AML-193 (cell line): Measurements from ENCODE around the gene TPSG1.
"Not testable (repeated sequence)": the region's sequence is repeated elsewhere in the genome, so short reads cannot be mapped to it uniquely, and the experiment has no call there.

Experiments used
- DNase-seq, 2 experiments: peaks; one replicate each; lab custom pipeline; 2025; lab: John Stamatoyannopoulos, UW

The TPSG1 gene

GRCh38 chr16:1194665-1195392, 30.2 kb downstream of the TPSG1 start:
- no peak for DNase-seq

- no peak for DNase-seq
These were observed 31.1 kb downstream of the TPSG1 start for GRCh38 chr16:1193825-1194581.

- no peak for DNase-seq
These were observed 31.8 kb downstream of the TPSG1 start for GRCh38 chr16:1193143-1193824.

- DNase-seq: no peak
These were observed 32.5 kb downstream of the TPSG1 start for GRCh38 chr16:1192384-1193073.

- not testable (repeated sequence) for DNase-seq
These were observed 34.3 kb downstream of the TPSG1 start for GRCh38 chr16:1190789-1191188.

GRCh38 chr16:1189455-1189854, 35.6 kb downstream of the TPSG1 start:
- no peak for DNase-seq

- peak; percentile 0 to 11 for DNase-seq
These were observed 36.5 kb downstream of the TPSG1 start for GRCh38 chr16:1188432-1189189.

- not testable (repeated sequence) for DNase-seq
These were observed 39.4 kb downstream of the TPSG1 start for GRCh38 chr16:1185460-1186207.

- no peak for DNase-seq
These were observed 40.1 kb downstream of the TPSG1 start for GRCh38 chr16:1184980-1185379.

GRCh38 chr16:1184156-1184868, 40.8 kb downstream of the TPSG1 start:
- DNase-seq: no peak

- no peak for DNase-seq
These were observed 41.8 kb downstream of the TPSG1 start for GRCh38 chr16:1182950-1183907.

GRCh38 chr16:1182316-1182671, 42.8 kb downstream of the TPSG1 start:
- DNase-seq: no peak

- no peak for DNase-seq
These were observed 43.4 kb downstream of the TPSG1 start for GRCh38 chr16:1181404-1182315.

GRCh38 chr16:1180549-1181403, 44.3 kb downstream of the TPSG1 start:
- DNase-seq: no peak

- DNase-seq: no peak
These were observed 46.7 kb downstream of the TPSG1 start for GRCh38 chr16:1178295-1178910.

GRCh38 chr16:1177750-1178149, 47.3 kb downstream of the TPSG1 start:
- no peak for DNase-seq

GRCh38 chr16:1177053-1177452, 48.0 kb downstream of the TPSG1 start:
- no peak for DNase-seq
